ENCODE data around the gene ZNF350. TPM values are rescaled to one million over a fixed set of nuclear protein-coding genes. Genes with fewer than 3 reads are reported as not detected.
A peak's percentile ranks its signal among the peaks of the same experiment; 100 is the strongest.

The ZNF350 gene
- total and polyA plus RNA-seq, 2 of the 13 experiments (the other 11 are each of a cell fraction or from before 2014, with no cell fraction given): 3.7 to 6.9 TPM

DNA sequence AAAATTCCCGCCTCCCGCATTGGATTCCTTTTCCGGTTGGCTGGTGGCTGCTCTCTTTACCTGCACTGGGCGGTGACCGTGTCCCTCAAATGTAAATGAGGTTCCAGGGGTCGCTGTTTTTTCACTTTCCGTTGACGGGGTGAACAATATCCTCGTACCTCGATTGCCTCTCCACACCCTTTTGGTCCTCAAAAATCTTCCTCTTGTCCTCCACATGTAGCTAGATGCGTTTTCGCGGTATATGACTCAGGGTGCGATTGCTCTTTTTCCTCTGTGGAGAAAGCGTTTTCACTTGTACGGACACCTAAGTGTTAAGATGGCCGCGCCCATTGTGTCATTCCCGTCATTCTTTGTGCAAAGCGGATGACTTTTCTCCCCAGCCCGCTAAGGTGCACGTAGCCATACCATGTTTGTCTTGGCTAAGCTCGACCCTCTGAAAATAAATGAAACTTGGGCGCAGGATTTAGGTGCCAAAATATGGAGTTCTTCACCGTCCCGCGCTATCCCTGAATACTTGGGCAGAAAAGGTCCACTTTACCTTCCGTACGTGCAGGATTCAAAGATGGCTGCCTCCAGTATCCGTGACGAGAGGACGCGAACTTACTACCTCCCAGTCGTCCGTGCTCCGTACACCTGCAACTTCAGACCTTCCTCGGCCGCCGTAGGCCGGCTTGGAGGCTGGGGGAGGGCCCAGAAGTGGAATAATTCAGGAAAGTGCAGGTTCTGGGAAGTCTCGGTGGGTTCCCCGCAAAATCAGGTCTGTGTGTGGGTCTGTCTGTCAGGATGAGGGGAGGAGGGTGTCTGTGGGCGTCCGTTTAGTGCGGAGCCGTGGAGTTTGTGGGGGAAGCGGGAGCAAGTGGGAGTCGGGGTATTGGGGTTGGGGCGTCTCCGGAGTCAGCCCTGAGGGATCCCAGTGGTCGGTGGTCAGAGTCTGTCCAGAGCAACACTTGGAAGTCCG is 59.6 kb downstream of the ZNF350 start, which contains the start of gene ZNF613 (continued):
- no peak for TF ChIP-seq ZBTB8A (CRISPR knock-in tag; IDR thresholded peaks at IDR 0.05; ENCODE audit: borderline replicate concordance, low read depth)
- TF ChIP-seq ZNF574 (CRISPR knock-in tag; IDR thresholded peaks at IDR 0.05): peak; percentile 87
- 0 out of 2 replicates have a peak, but pooled peaks have one; percentile 26 for TF ChIP-seq GFI1 (CRISPR knock-in tag; IDR thresholded peaks at IDR 0.05; ENCODE audit: borderline replicate concordance)
- no peak for TF ChIP-seq ARID2 (CRISPR knock-in tag; IDR thresholded peaks at IDR 0.05; ENCODE audit: borderline replicate concordance)
- TF ChIP-seq ZNF629 (CRISPR knock-in tag; conservative IDR thresholded peaks at IDR 0.05): no peak
- no peak for TF ChIP-seq ZNF781 (CRISPR knock-in tag; IDR thresholded peaks at IDR 0.05; ENCODE audit: borderline replicate concordance, not compliant biosample characterization)
- 0 out of 2 replicates have a peak, but pooled peaks have one; percentile 40 for TF ChIP-seq HDAC2 (CRISPR knock-in tag; IDR thresholded peaks at IDR 0.05)
- no peak for TF ChIP-seq ZNF136 (CRISPR knock-in tag; IDR thresholded peaks at IDR 0.05; ENCODE audit: low read depth)
- TF ChIP-seq, protein P1, sequence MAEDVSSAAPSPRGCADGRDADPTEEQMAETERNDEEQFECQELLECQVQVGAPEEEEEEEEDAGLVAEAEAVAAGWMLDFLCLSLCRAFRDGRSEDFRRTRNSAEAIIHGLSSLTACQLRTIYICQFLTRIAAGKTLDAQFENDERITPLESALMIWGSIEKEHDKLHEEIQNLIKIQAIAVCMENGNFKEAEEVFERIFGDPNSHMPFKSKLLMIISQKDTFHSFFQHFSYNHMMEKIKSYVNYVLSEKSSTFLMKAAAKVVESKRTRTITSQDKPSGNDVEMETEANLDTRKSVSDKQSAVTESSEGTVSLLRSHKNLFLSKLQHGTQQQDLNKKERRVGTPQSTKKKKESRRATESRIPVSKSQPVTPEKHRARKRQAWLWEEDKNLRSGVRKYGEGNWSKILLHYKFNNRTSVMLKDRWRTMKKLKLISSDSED (CRISPR knock-in tag; IDR thresholded peaks at IDR 0.05): no peak
- TF ChIP-seq KMT2A (CRISPR knock-in tag; IDR thresholded peaks at IDR 0.05): peak; percentile 46
- TF ChIP-seq SNAPC2 (CRISPR knock-in tag; IDR thresholded peaks at IDR 0.05): peak; percentile 42; the same call in 1 of the 2 replicates
- no peak for TF ChIP-seq ZNF768 (CRISPR knock-in tag; IDR thresholded peaks at IDR 0.05)
- no peak for TF ChIP-seq ZNF512 (CRISPR knock-in tag; IDR thresholded peaks at IDR 0.05)
- TF ChIP-seq ZNF274 (CRISPR knock-in tag; IDR thresholded peaks at IDR 0.05): no peak; the same call in 1 of the 2 replicates
- peak; percentile 50 for TF ChIP-seq YEATS4 (CRISPR knock-in tag; IDR thresholded peaks at IDR 0.05; ENCODE audit: borderline replicate concordance)
- TF ChIP-seq ZNF749 (CRISPR knock-in tag; IDR thresholded peaks at IDR 0.05; ENCODE audit: borderline replicate concordance): 0 out of 2 replicates have a peak, but pooled peaks have one; percentile 46
- no peak for TF ChIP-seq ZFP90 (CRISPR knock-in tag; IDR thresholded peaks at IDR 0.05; ENCODE audit: borderline replicate concordance)
- TF ChIP-seq ZFY (CRISPR knock-in tag; IDR thresholded peaks at IDR 0.05): peak; percentile 64
- TF ChIP-seq DR1 (CRISPR knock-in tag; IDR thresholded peaks at IDR 0.05): no peak
- no peak for TF ChIP-seq ONECUT2 (CRISPR knock-in tag; IDR thresholded peaks at IDR 0.05)

Measured in HepG2 (cell line).